GM06990 (cell line): ENCODE measurements around the gene PRRC2B.

Source experiments
- DNase-seq: peaks from one replicate; pipeline ENCODE4 v3.0.0-alpha.2; 2011; ENCODE audit not compliant: insufficient read length; ENCODE audit errors: extremely low read depth
- H3K27me3 ChIP-seq: replicated peaks from 2 replicates; pipeline ENCODE4 v1.6.0; 2011; ENCODE audit warnings: low read length; ENCODE audit not compliant: control insufficient read depth, insufficient read depth
- H3K36me3 ChIP-seq: 2 replicates; pipeline ENCODE4 v1.5.1; 2011; ENCODE audit warnings: low read length; ENCODE audit not compliant: control insufficient read depth, insufficient read depth
- H3K4me3 ChIP-seq: replicated peaks from 2 replicates; pipeline ENCODE4 v1.5.1; 2011; ENCODE audit warnings: low read depth, mild to moderate bottlenecking, control low read depth, low read length
- CTCF ChIP-seq: IDR thresholded peaks from 2 replicates; pipeline ENCODE4 v1.5.1; 2011; ENCODE audit warnings: low read length, control low read depth, mild to moderate bottlenecking, inconsistent platforms; ENCODE audit not compliant: insufficient read depth, poor library complexity, severe bottlenecking

The PRRC2B gene

GRCh38 chr9:131495785-131496184 is 101.9 kb downstream of the PRRC2B start:
- no peak overlapping the region for H3K4me3 ChIP-seq
- no peaks in the 10 kb centered on the region for H3K27me3 ChIP-seq

GRCh38 chr9:131496844-131497405 is 103.0 kb downstream of the PRRC2B start:
- DNase-seq = no peak
- Histone ChIP-seq H3K4me3 (no peak overlapping the region), H3K36me3 (peaks cover 50% of the 10 kb centered on the region), H3K27me3 (no peaks in the 10 kb centered on the region)
- no peak for TF ChIP-seq CTCF

More at GRCh38 chr9:131495785-131496184, 101.9 kb downstream of the PRRC2B start:
- H3K36me3 ChIP-seq = peaks cover 61% of the 10 kb centered on the region
- no peak for TF ChIP-seq CTCF
- DNase-seq = no peak

GRCh38 chr9:131499254-131499767 is 105.4 kb downstream of the PRRC2B start:
- H3K36me3 ChIP-seq = peaks cover 29% of the 10 kb centered on the region
- DNase-seq = no peak
- no peak overlapping the region for H3K4me3 ChIP-seq
- H3K27me3 ChIP-seq = no peaks in the 10 kb centered on the region
- no peak for TF ChIP-seq CTCF

- peaks cover 23% of the 10 kb centered on the region for H3K36me3 ChIP-seq
- no peak for TF ChIP-seq CTCF
- no peak for DNase-seq
- no peak overlapping the region for H3K4me3 ChIP-seq
- no peaks in the 10 kb centered on the region for H3K27me3 ChIP-seq
Observed at GRCh38 chr9:131500377-131500776, 106.5 kb downstream of the PRRC2B start.

GRCh38 chr9:131500939-131501541 is 107.2 kb downstream of the PRRC2B start:
- Histone ChIP-seq H3K36me3 (peaks cover 18% of the 10 kb centered on the region), H3K4me3 (no peak overlapping the region), H3K27me3 (no peaks in the 10 kb centered on the region)
- DNase-seq = no peak
- no peak for TF ChIP-seq CTCF
